NCI-H2029 (cell line): ENCODE data around the gene GPR158.
A peak's percentile ranks its signal among the peaks of the same experiment; 100 is the strongest.

ENCODE experiments used
- DNase-seq: peaks from one replicate; lab custom pipeline; 2025; lab: John Stamatoyannopoulos, UW

The GPR158 gene

GRCh38 chr10:25206693-25207414 lies 32.1 kb downstream of the GPR158 start:
- no peak for DNase-seq

- no peak for DNase-seq
Measured at GRCh38 chr10:25209618-25210017, 34.8 kb downstream of the GPR158 start.

GRCh38 chr10:25210265-25210664 lies 35.5 kb downstream of the GPR158 start:
- DNase-seq, result no peak

GRCh38 chr10:25220156-25220555 lies 45.4 kb downstream of the GPR158 start:
- DNase-seq, result no peak

- DNase-seq, result no peak
Measured at GRCh38 chr10:25222085-25222660, 47.4 kb downstream of the GPR158 start.

GRCh38 chr10:25226775-25227682 lies 52.2 kb downstream of the GPR158 start:
- peak; percentile 5 for DNase-seq

- no peak for DNase-seq
Measured at GRCh38 chr10:25231751-25232150, 57.0 kb downstream of the GPR158 start.

- DNase-seq, result no peak
Measured at GRCh38 chr10:25232204-25232603, 57.4 kb downstream of the GPR158 start.

- DNase-seq, result no peak
Measured at GRCh38 chr10:25245165-25245564, 70.4 kb downstream of the GPR158 start.

GRCh38 chr10:25257646-25258045 lies 82.8 kb downstream of the GPR158 start:
- DNase-seq, result no peak

GRCh38 chr10:25261110-25261509 lies 86.3 kb downstream of the GPR158 start:
- no peak for DNase-seq

- peak; percentile 44 for DNase-seq
Measured at GRCh38 chr10:25261558-25261957, 86.8 kb downstream of the GPR158 start.

GRCh38 chr10:25263931-25264330 lies 89.1 kb downstream of the GPR158 start:
- DNase-seq, result no peak

- DNase-seq, result no peak
Measured at GRCh38 chr10:25278180-25278579, 103.4 kb downstream of the GPR158 start.

GRCh38 chr10:25280076-25280475 lies 105.3 kb downstream of the GPR158 start:
- DNase-seq, result no peak

GRCh38 chr10:25280573-25280972 lies 105.8 kb downstream of the GPR158 start:
- DNase-seq, result no peak

- no peak for DNase-seq
Measured at GRCh38 chr10:25285809-25286208, 111.0 kb downstream of the GPR158 start.

- no peak for DNase-seq
Measured at GRCh38 chr10:25288181-25288580, 113.4 kb downstream of the GPR158 start.

GRCh38 chr10:25294032-25294926 lies 119.5 kb downstream of the GPR158 start:
- DNase-seq, result no peak

GRCh38 chr10:25296324-25296723 lies 121.5 kb downstream of the GPR158 start:
- DNase-seq, result no peak

- no peak for DNase-seq
Measured at GRCh38 chr10:25297466-25297865, 122.7 kb downstream of the GPR158 start.

GRCh38 chr10:25300073-25300472 lies 125.3 kb downstream of the GPR158 start:
- DNase-seq, result no peak
